Activated CD8-positive, alpha-beta memory T cell treated with anti-CD3 and anti-CD28 coated beads, Interleukin-2, amount 50 U/mL, for 24 hours (primary cell): ENCODE results near the gene LAMC1.
"Not testable (repeated sequence)": the region's sequence is repeated elsewhere in the genome, so short reads cannot be mapped to it uniquely, and the experiment has no call there.

Experiments
- DNase-seq: peaks from one replicate; pipeline ENCODE4 v3.0.0-alpha.2; 2020; ENCODE audit errors: extremely low read depth

The LAMC1 gene

GRCh38 chr1:183043872-183044854, 20.9 kb downstream of the LAMC1 start:
- no peak for DNase-seq

- no peak for DNase-seq
Observed at GRCh38 chr1:183044893-183045649, 21.9 kb downstream of the LAMC1 start.

GRCh38 chr1:183048087-183049085, 25.2 kb downstream of the LAMC1 start:
- no peak for DNase-seq

GRCh38 chr1:183051546-183051945, 28.3 kb downstream of the LAMC1 start:
- DNase-seq = no peak

DNA sequence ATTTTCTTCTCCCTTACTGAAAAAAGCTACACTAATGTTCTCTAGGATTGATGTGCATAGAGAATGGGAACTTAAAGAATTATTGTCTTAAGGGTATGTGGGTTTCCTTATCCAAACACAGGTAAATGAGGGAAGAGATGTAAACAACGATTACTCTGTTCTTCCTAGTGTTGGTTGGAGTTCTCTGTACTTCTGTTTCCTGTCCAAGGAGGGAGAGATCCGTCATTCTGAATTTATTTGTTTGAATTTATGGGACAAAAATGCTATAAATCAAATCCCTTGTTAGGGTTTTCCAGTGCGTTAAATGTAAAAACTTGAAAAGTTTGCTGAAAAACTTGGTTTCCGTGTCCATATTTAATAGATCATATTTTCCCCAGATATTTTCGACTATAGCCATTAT, 29.6 kb downstream of the LAMC1 start:
- DNase-seq = no peak

GRCh38 chr1:183058851-183059502, 35.8 kb downstream of the LAMC1 start:
- no peak for DNase-seq

DNA sequence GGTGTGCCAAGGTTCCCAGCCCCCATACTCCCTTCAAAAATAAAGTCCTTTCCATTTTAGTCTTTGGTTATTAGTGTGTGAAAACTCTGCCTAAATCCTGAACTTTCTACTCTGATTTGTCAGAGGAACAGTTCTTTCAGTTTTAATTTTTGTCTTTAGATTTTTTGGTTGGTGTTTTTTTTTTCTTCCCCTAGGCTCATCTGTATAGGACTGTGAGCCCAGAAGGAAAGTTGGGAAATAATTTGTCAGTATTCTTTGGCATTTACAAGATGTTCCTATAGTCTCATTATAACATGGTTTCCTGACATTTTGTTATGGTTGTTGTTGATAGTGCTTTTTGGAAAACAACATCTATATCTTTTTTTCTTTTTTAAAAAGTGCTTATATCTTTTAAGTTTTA, 38.0 kb downstream of the LAMC1 start:
- DNase-seq = no peak

DNA sequence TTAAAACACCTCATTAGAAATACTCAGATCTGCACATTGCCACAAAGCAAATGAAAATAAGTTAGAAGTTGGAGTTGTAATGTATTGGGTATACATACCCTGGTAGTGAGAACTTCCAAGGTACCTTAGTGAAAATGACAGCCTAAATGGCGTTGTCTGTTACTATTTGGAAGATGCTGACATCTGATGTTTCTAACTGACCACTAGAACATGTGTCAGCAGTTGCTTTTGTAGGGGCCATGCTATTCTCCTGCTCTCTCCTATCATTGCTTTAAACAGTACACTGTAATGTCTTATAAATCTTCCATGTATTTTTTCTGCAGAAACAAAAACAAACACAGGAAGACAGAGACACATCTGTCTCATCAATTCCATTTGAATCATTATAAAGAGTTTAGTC, 40.1 kb downstream of the LAMC1 start:
- no peak for DNase-seq

GRCh38 chr1:183065168-183065706, 42.0 kb downstream of the LAMC1 start:
- no peak for DNase-seq

DNA sequence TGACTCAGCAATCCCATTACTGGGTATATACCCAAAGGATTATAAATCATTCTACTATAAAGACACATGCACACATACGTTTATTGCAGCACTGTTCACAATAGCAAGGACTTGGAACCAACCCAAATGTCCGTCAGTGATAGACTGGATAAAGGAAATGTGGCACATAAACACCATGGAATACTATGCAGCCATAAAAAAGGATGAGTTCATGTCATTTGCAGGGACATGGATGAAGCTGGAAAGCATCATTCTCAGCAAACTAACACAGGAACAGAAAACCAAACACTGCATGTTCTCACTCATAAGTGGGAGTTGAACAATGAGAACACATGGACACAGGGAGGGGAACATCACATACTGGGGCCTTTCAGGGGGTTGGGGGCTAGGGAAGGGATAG, 43.2 kb downstream of the LAMC1 start:
- not testable (repeated sequence) for DNase-seq

GRCh38 chr1:183069562-183070216, 46.5 kb downstream of the LAMC1 start:
- DNase-seq = no peak

DNA sequence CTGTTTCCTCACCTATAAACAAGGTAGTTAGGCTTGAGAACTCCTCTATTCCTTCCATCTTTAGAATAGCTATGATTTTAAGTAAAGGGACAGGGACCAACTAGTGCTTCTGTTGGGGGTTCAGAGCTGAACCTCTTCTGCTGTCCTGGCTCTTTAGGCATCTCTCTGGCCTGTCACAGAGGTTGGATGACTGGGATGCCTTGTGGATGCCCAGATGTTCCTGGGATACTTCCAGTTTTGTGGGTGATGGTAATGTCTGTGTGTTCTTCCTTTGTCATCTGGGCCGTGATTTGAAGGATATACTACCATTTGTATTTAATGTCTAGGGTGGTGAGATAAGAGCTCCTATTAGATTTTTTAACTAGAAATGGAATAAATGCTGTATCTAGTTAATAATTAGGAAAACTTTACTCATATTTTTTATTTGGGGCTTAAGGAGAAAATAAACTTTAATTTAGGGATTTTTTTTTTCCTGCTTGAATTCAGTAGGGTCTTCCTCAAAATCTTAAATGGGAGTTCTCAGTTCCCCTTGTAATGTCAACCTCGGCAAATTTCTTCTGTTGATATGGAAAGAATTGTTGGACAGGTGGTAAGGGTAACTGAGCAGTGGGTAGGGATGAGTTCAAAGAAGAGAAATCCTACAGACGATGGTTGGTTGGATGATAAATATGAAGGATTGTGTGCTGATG, 47.2 kb downstream of the LAMC1 start:
- no peak for DNase-seq

- no peak for DNase-seq
Observed at GRCh38 chr1:183070923-183071618, 47.9 kb downstream of the LAMC1 start.

- not testable (repeated sequence) for DNase-seq
Observed at GRCh38 chr1:183072595-183072994, 49.4 kb downstream of the LAMC1 start.

DNA sequence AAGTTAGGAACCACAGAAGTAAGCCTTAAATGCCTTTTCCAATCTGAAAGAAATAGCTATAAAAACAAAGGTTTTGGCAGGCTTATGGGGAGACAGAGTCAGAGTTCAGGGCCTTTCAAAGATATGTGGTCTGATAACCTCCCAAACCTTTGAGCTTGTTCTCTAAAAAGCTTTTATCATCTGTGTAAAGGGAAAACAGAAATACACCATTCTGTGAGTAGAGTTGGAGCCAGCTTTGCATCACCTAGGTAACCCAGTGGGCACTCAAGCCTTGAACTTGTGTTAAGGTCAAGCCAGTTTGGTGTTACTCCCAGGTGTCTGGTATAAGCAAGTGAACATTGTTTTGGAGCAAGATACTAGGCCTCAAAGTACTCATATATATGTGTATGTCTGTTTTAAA, 50.1 kb downstream of the LAMC1 start:
- DNase-seq = no peak

DNA sequence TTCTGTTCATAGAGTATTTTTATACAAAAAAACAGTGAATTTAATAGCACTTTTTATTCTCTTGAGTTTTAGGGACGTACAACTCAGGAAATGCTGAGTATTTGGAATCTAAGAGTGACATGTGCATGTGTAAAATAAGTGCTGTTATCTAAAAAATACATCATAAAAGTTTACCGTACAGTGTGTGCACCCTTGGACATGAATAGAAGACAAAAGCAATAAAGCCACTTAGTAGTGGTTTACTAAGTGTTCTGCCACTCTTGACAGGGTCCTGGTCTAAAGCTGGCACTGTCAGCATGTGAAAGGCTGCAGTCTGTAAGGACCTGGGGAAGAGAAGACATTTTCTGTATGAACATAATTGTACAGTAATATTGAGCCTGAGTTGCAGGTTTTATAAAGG, 51.0 kb downstream of the LAMC1 start:
- DNase-seq = no peak

DNA sequence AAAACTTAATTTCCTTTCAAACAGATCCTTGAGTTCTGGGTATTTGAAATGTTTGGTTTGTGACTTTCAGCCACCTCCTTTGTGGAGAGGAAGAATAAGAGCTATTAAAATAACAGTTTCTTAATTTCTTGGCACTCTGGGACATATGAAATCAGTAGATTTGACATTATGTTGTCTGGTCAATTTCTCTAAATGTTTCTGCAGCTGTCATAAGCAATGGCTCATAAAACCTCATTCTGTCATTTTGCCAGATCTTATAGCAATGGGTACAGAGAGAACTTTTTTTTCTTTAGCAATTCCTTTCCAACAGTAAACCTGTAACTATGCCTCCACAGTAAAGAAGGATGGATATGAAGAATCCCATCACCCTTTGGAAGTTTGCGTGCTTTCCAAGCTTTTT, 52.6 kb downstream of the LAMC1 start:
- DNase-seq = no peak

DNA sequence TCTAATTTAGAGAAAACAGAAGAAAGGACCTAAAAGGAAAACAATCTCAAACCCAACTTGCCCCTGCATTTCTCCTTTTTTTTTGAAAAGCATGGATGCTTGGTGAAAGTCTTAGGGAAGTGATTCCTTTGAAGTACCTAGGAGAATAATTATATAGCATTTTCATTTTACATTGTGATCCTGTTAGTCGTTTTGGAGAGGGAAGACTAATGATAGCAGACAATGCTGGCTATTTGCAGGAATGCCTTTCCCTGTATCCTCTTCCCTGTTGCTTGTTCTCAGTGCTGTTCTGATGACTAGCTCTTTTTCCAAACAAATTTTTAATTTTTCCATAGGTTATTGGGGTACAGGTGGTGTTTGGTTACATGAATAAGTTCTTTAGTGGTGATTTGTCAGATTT, 53.9 kb downstream of the LAMC1 start:
- DNase-seq = no peak
